Measurements from ENCODE around the gene TRIM5.

The TRIM5 gene

DNA sequence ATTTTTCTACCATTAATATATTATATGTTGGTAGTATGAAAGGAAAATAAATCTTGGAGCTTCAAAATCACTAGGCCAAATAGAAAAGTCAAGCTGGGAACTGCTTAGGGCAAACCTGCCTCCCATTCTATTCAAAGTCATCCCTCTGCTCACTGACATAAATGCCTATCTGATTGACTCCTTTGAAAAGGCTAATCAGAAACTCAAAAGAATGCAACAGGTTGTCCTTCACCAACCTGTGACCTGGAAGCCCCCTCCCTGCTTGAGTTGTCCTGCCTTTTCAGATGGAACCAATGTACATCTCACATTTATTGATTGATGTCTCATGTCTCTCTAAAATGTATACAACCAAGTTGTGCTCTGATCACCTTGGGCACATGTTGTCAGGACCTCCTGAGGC, 63.3 kb downstream of the TRIM5 start:
- no peak for DNase-seq

- no peak for DNase-seq
These were observed 64.0 kb downstream of the TRIM5 start for GRCh38 chr11:5620651-5621521.

DNA sequence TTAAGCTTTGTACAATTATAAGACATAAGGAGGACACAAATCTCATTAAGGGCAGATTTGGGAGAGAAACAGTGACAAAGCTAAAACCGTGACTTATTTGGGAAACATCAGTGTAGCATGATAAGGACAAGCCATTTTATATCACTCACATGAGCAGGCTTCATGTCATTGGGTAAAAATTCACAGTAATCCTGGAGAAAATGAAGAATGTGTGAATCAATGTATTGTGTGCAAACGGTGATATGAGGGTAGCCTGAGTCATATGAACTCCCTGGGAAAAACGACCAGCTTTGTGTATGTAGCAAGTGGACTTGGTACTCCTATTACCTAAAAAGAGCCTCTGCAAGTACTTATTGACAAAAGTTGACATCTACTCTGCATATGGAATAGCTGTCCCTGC, 66.1 kb downstream of the TRIM5 start:
- DNase-seq = no peak

Measured in stimulated activated CD4-positive, alpha-beta T cell treated with anti-CD3 and anti-CD28 coated beads, Interleukin-4, amount 100 ng/mL, for 1 hour (primary cell).